Astrocyte (in vitro differentiated cells and primary cell): ENCODE data around the gene CBFB. TPM values are rescaled to one million over a fixed set of nuclear protein-coding genes. Genes with fewer than 3 reads are reported as not detected.

Source experiments
- DNase-seq: peaks from one replicate; pipeline ENCODE4 v3.0.0-alpha.2; 2010; ENCODE audit warnings: low read depth
- FAIRE-seq: peaks from 2 replicates; lab custom pipeline; 2011; peaks lifted over from hg19 to GRCh38; lab: Jason Lieb, UNC
- H2AFZ ChIP-seq: 2 replicates; pipeline ENCODE4 v1.6.0; 2012; ENCODE audit warnings: low read depth, low read length, inconsistent platforms
- H3K27ac ChIP-seq: 2 replicates; pipeline ENCODE4 v1.5.1; 2011; ENCODE audit warnings: low read depth, low read length, inconsistent platforms
- H3K27me3 ChIP-seq: 2 replicates; pipeline ENCODE4 v1.6.0; 2011; ENCODE audit warnings: low read length, inconsistent platforms; ENCODE audit not compliant: insufficient read depth
- H3K36me3 ChIP-seq: 2 replicates; pipeline ENCODE4 v1.5.1; 2011; ENCODE audit warnings: low read length, inconsistent platforms; ENCODE audit not compliant: insufficient read depth
- H3K4me1 ChIP-seq: 2 replicates; pipeline ENCODE4 v1.5.1; 2011; ENCODE audit warnings: low read length, inconsistent platforms; ENCODE audit not compliant: insufficient read depth
- H3K4me2 ChIP-seq: 2 replicates; pipeline ENCODE4 v1.6.0; 2012; ENCODE audit warnings: low read length, inconsistent platforms
- H3K4me3 ChIP-seq: 2 replicates; pipeline ENCODE4 v1.5.1; 2011; ENCODE audit warnings: low read depth, mild to moderate bottlenecking, low read length, inconsistent platforms; ENCODE audit not compliant: insufficient read depth
- H3K79me2 ChIP-seq: 2 replicates; pipeline ENCODE4 v1.6.0; 2012; ENCODE audit warnings: mild to moderate bottlenecking, low read length, inconsistent platforms; ENCODE audit not compliant: insufficient read depth
- H3K9ac ChIP-seq: 2 replicates; pipeline ENCODE4 v1.6.0; 2012; ENCODE audit warnings: mild to moderate bottlenecking, low read length, inconsistent platforms
- H3K9me3 ChIP-seq: 2 replicates; pipeline ENCODE4 v1.5.1; 2012; ENCODE audit warnings: low read depth, mild to moderate bottlenecking, low read length, inconsistent platforms; ENCODE audit not compliant: insufficient read depth
- H4K20me1 ChIP-seq: 2 replicates; pipeline ENCODE4 v1.6.0; 2012; ENCODE audit warnings: low read length, inconsistent platforms; ENCODE audit not compliant: insufficient read depth
- H3K27ac Mint-ChIP-seq: one replicate; pipeline ENCODE4 v1.8.0; 2021; ENCODE audit warnings: mild to moderate bottlenecking, mixed read lengths; ENCODE audit not compliant: unreplicated experiment
- H3K27me3 Mint-ChIP-seq: one replicate; pipeline ENCODE4 v1.8.0; 2021; ENCODE audit warnings: low read depth, mixed read lengths; ENCODE audit not compliant: unreplicated experiment
- H3K36me3 Mint-ChIP-seq: one replicate; pipeline ENCODE4 v1.8.0; 2021; ENCODE audit warnings: low read depth, mixed read lengths; ENCODE audit not compliant: unreplicated experiment
- H3K4me1 Mint-ChIP-seq: one replicate; pipeline ENCODE4 v1.8.0; 2021; ENCODE audit warnings: low read depth, mixed read lengths; ENCODE audit not compliant: unreplicated experiment
- H3K4me3 Mint-ChIP-seq: one replicate; pipeline ENCODE4 v1.8.0; 2021; ENCODE audit warnings: mild to moderate bottlenecking, moderate library complexity, mixed read lengths; ENCODE audit not compliant: unreplicated experiment
- H3K9me3 Mint-ChIP-seq: one replicate; pipeline ENCODE4 v1.8.0; 2021; ENCODE audit warnings: mild to moderate bottlenecking, mixed read lengths; ENCODE audit not compliant: unreplicated experiment
- CTCF ChIP-seq: IDR thresholded peaks from 2 replicates; pipeline ENCODE4 v1.5.1; 2011; ENCODE audit warnings: low read depth, mild to moderate bottlenecking, inconsistent platforms, low read length, moderate library complexity; ENCODE audit not compliant: insufficient read depth
- EZH2 ChIP-seq: IDR thresholded peaks from 2 replicates; pipeline ENCODE4 v1.6.1; 2012; ENCODE audit warnings: mild to moderate bottlenecking, low read length, inconsistent platforms; ENCODE audit not compliant: insufficient read depth
- total RNA-seq: library from RNA; stranded (reverse); gene quantifications from 2 replicates; pipeline ENCODE4 v1.2.1, GENCODE V29; 2021

Gene CBFB
- total RNA-seq, 1 donor from 2014 or later, result 104 TPM

GRCh38 chr16:67006930-67007658 lies 21.9 kb upstream of the CBFB start:
- H3K27ac Mint-ChIP-seq, result no peak overlapping the region
- no peak overlapping the region for H3K4me3 ChIP-seq
- FAIRE-seq, result no peak
- no peaks in the 10 kb centered on the region for H3K4me1 ChIP-seq
- H3K4me1 Mint-ChIP-seq, result peaks cover 10% of the 10 kb centered on the region
- H3K9me3 ChIP-seq, result no peaks in the 10 kb centered on the region
- H3K27ac ChIP-seq, result no peak overlapping the region
- peaks cover 2% of the 10 kb centered on the region for H3K36me3 Mint-ChIP-seq
- H3K79me2 ChIP-seq, result no peaks in the 10 kb centered on the region
- no peak overlapping the region for H3K9ac ChIP-seq
- H3K27me3 ChIP-seq, result no peaks in the 10 kb centered on the region
- no peak overlapping the region for H3K4me2 ChIP-seq
- H3K4me3 Mint-ChIP-seq, result peak overlapping the region; percentile 12
- TF ChIP-seq CTCF (no peak), EZH2 (no peak)
- H3K36me3 ChIP-seq, result no peaks in the 10 kb centered on the region
- H2AFZ ChIP-seq, result no peak overlapping the region
- no peak for DNase-seq
- H4K20me1 ChIP-seq, result no peaks in the 10 kb centered on the region
- no peaks in the 10 kb centered on the region for H3K9me3 Mint-ChIP-seq
- H3K27me3 Mint-ChIP-seq, result peaks cover 37% of the 10 kb centered on the region

- Histone ChIP-seq H3K36me3 (no peaks in the 10 kb centered on the region), H4K20me1 (no peaks in the 10 kb centered on the region), H2AFZ (no peak overlapping the region), H3K9ac (no peak overlapping the region), H3K4me2 (no peak overlapping the region), H3K4me3 (no peak overlapping the region), H3K9me3 (no peaks in the 10 kb centered on the region), H3K27ac (no peak overlapping the region), H3K4me1 (peaks cover 10% of the 10 kb centered on the region), H3K79me2 (no peaks in the 10 kb centered on the region), H3K27me3 (peaks cover 3% of the 10 kb centered on the region)
- peaks cover 10% of the 10 kb centered on the region for H3K4me1 Mint-ChIP-seq
- DNase-seq (no peak), FAIRE-seq (no peak)
- no peak overlapping the region for H3K4me3 Mint-ChIP-seq
- no peak overlapping the region for H3K27ac Mint-ChIP-seq
- H3K36me3 Mint-ChIP-seq, result peaks cover 2% of the 10 kb centered on the region
- TF ChIP-seq EZH2, result no peak
- no peak for TF ChIP-seq CTCF
- peaks cover 23% of the 10 kb centered on the region for H3K27me3 Mint-ChIP-seq
- H3K9me3 Mint-ChIP-seq, result no peaks in the 10 kb centered on the region
Measured at GRCh38 chr16:67009158-67009557, 19.8 kb upstream of the CBFB start.

- no peaks in the 10 kb centered on the region for H4K20me1 ChIP-seq
- DNase-seq, result no peak
- H3K4me1 Mint-ChIP-seq, result peaks cover 11% of the 10 kb centered on the region
- H3K36me3 Mint-ChIP-seq, result peaks cover 2% of the 10 kb centered on the region
- peaks cover 2% of the 10 kb centered on the region for H3K9me3 Mint-ChIP-seq
- no peak for TF ChIP-seq CTCF
- no peak for TF ChIP-seq EZH2
- H3K27me3 ChIP-seq, result peaks cover 3% of the 10 kb centered on the region
- H3K9me3 ChIP-seq, result no peaks in the 10 kb centered on the region
- H3K4me2 ChIP-seq, result no peak overlapping the region
- H3K4me3 ChIP-seq, result no peak overlapping the region
- H3K36me3 ChIP-seq, result no peaks in the 10 kb centered on the region
- H3K79me2 ChIP-seq, result no peaks in the 10 kb centered on the region
- no peak overlapping the region for H2AFZ ChIP-seq
- H3K27ac Mint-ChIP-seq, result no peak overlapping the region
- peaks cover 14% of the 10 kb centered on the region for H3K4me1 ChIP-seq
- no peak overlapping the region for H3K9ac ChIP-seq
- peaks cover 38% of the 10 kb centered on the region for H3K27me3 Mint-ChIP-seq
- no peak overlapping the region for H3K27ac ChIP-seq
- no peak overlapping the region for H3K4me3 Mint-ChIP-seq
- no peak for FAIRE-seq
Measured at GRCh38 chr16:67011274-67011673, 17.7 kb upstream of the CBFB start.
